ENCODE results near the gene PDXDC1.

Gene PDXDC1

GRCh38 chr16:15033309-15033707 lies 58.5 kb downstream of the PDXDC1 start:
- TF ChIP-seq POLR2AphosphoS5 (IDR thresholded peaks at IDR 0.05; ENCODE audit: low read depth) (no peak), CTCF (IDR thresholded peaks at IDR 0.05; ENCODE audit: insufficient read depth, low read length) (no peak), REST (IDR thresholded peaks at IDR 0.05; ENCODE audit: insufficient replicate concordance, low read depth) (no peak), SPI1 (IDR thresholded peaks at IDR 0.05; ENCODE audit: borderline replicate concordance, low read depth) (no peak), GABPA (IDR thresholded peaks at IDR 0.05; ENCODE audit: low read depth) (no peak)
- no peak overlapping the region for H3K27ac ChIP-seq (replicated peaks)
- H3K4me3 ChIP-seq (replicated peaks; ENCODE audit: insufficient read depth, low read length), result no peak overlapping the region
- H3K27me3 ChIP-seq (ENCODE audit: insufficient read depth, poor library complexity, severe bottlenecking), result no peaks in the 10 kb centered on the region
- DNase-seq (ENCODE audit: low read depth in 1 of 2, low spot score in 1 of 2), result no peak

DNA sequence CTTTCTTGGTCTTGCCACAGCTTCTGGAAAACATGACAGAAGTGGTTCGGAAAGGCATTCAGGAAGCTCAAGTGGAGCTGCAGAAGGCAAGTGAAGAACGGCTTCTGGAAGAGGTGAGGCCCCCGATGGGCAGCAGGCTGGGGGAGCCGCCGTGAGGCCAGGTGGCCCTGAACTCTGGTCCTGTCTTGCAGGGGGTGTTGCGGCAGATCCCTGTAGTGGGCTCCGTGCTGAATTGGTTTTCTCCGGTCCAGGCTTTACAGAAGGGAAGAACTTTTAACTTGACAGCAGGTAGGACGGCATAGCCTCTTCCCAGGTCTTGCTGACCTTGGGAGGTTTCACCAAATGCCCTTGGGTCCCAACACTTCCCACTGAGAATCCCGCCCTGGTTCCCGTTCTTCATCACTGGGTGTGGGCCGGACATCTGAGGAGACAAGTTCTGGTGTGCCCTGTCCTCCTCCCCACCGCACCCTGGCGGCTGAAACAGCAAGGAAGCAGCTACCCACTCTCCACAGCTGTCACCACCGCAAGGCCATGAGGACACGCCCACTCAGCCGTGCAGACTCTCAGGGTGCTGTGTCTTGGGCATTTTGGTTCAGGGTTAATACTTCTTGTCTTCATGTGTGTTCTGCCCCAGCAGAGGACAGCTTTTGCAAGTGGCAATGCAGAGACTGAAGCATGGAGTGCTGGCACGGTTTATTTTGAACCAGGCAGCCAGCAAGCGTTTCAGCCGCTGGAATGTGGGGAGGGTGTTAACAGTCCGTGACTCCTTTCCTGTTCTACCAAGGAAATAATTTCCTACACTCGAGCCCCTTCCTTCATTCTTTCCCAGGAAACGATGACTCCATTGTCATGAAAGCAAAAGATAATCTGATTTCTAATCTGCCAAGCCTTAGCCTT lies 59.7 kb downstream of the PDXDC1 start:
- Histone ChIP-seq H3K27me3 (ENCODE audit: insufficient read depth, poor library complexity, severe bottlenecking) (no peaks in the 10 kb centered on the region), H3K4me3 (replicated peaks; ENCODE audit: insufficient read depth, low read length) (no peak overlapping the region), H3K27ac (replicated peaks) (no peak overlapping the region)
- no peak for DNase-seq (ENCODE audit: low read depth in 1 of 2, low spot score in 1 of 2)
- TF ChIP-seq POLR2AphosphoS5 (IDR thresholded peaks at IDR 0.05; ENCODE audit: low read depth) (no peak), REST (IDR thresholded peaks at IDR 0.05; ENCODE audit: insufficient replicate concordance, low read depth) (no peak), GABPA (IDR thresholded peaks at IDR 0.05; ENCODE audit: low read depth) (no peak), CTCF (IDR thresholded peaks at IDR 0.05; ENCODE audit: insufficient read depth, low read length) (no peak), SPI1 (IDR thresholded peaks at IDR 0.05; ENCODE audit: borderline replicate concordance, low read depth) (no peak)

DNA sequence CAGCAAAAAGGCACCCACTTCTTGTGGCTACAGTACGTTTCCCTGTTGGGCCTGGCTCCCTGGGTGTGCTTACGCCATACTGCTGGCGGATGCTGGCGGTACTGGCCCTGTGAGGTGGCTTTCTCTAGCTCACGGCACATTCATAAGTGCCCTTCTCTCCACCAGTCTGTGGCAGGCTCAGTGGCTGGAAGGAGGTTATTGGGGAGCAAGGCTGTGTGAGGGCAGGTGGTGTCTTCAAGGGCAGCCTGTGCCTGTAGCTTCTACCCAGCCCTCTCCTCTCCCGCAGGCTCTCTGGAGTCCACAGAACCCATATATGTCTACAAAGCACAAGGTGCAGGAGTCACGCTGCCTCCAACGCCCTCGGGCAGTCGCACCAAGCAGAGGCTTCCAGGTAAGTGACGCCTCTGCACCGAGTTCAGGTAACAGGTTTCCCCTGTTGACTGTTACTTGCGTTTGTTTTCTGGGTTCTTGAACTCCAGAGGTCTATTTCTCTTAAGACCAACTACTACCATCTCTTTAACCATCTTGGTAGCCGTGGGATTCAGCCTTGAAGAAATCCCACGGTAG lies 60.4 kb downstream of the PDXDC1 start:
- H3K4me3 ChIP-seq (replicated peaks; ENCODE audit: insufficient read depth, low read length), result no peak overlapping the region
- TF ChIP-seq GABPA (IDR thresholded peaks at IDR 0.05; ENCODE audit: low read depth) (no peak), CTCF (IDR thresholded peaks at IDR 0.05; ENCODE audit: insufficient read depth, low read length) (no peak), POLR2AphosphoS5 (IDR thresholded peaks at IDR 0.05; ENCODE audit: low read depth) (no peak), REST (IDR thresholded peaks at IDR 0.05; ENCODE audit: insufficient replicate concordance, low read depth) (no peak), SPI1 (IDR thresholded peaks at IDR 0.05; ENCODE audit: borderline replicate concordance, low read depth) (no peak)
- DNase-seq (ENCODE audit: low read depth in 1 of 2, low spot score in 1 of 2), result no peak
- no peak overlapping the region for H3K27ac ChIP-seq (replicated peaks)
- no peaks in the 10 kb centered on the region for H3K27me3 ChIP-seq (ENCODE audit: insufficient read depth, poor library complexity, severe bottlenecking)

Measured in HL-60 (cell line).